ENCODE measurements around the gene PCGF3. TPM values are rescaled to one million over a fixed set of nuclear protein-coding genes. Genes with fewer than 3 reads are reported as not detected.
"Not testable (repeated sequence)": the region's sequence is repeated elsewhere in the genome, so short reads cannot be mapped to it uniquely, and the experiment has no call there.

The PCGF3 gene
- total RNA-seq, 1 donor from 2014 or later: 64.3 TPM

- H3K27me3 Mint-ChIP-seq: no peaks in the 10 kb centered on the region
- no peaks in the 10 kb centered on the region for H3K4me1 Mint-ChIP-seq (ENCODE audit: unreplicated experiment)
- H3K4me3 Mint-ChIP-seq: no peak overlapping the region
- no peak for DNase-seq (ENCODE audit: extremely low spot score, unreplicated experiment)
- TF ChIP-seq CTCF (conservative IDR thresholded peaks at IDR 0.05): no peak
- no peak overlapping the region for H3K27ac Mint-ChIP-seq
- peaks cover 4% of the 10 kb centered on the region for H3K36me3 Mint-ChIP-seq
- no peaks in the 10 kb centered on the region for H3K9me3 Mint-ChIP-seq
Observed at GRCh38 chr4:666436-666810, 39.2 kb upstream of the PCGF3 start.

GRCh38 chr4:666822-667544 lies 38.6 kb upstream of the PCGF3 start:
- no peaks in the 10 kb centered on the region for H3K9me3 Mint-ChIP-seq
- DNase-seq (ENCODE audit: extremely low spot score, unreplicated experiment): no peak
- H3K4me3 Mint-ChIP-seq: no peak overlapping the region
- TF ChIP-seq CTCF (conservative IDR thresholded peaks at IDR 0.05): no peak
- peaks cover 4% of the 10 kb centered on the region for H3K36me3 Mint-ChIP-seq
- no peak overlapping the region for H3K27ac Mint-ChIP-seq
- no peaks in the 10 kb centered on the region for H3K4me1 Mint-ChIP-seq (ENCODE audit: unreplicated experiment)
- no peaks in the 10 kb centered on the region for H3K27me3 Mint-ChIP-seq

- Mint-ChIP-seq H3K4me3 (no peak overlapping the region), H3K4me1 (ENCODE audit: unreplicated experiment) (no peaks in the 10 kb centered on the region), H3K9me3 (no peaks in the 10 kb centered on the region), H3K36me3 (peaks cover 4% of the 10 kb centered on the region), H3K27ac (no peak overlapping the region), H3K27me3 (no peaks in the 10 kb centered on the region)
- no peak for DNase-seq (ENCODE audit: extremely low spot score, unreplicated experiment)
- TF ChIP-seq CTCF (conservative IDR thresholded peaks at IDR 0.05): no peak
Observed at GRCh38 chr4:667545-667925, 38.1 kb upstream of the PCGF3 start.

GRCh38 chr4:668219-668618 lies 37.4 kb upstream of the PCGF3 start:
- not testable (repeated sequence) for H3K4me1 Mint-ChIP-seq (ENCODE audit: unreplicated experiment); H3K9me3 Mint-ChIP-seq; H3K36me3 Mint-ChIP-seq; H3K27ac Mint-ChIP-seq; H3K27me3 Mint-ChIP-seq; DNase-seq (ENCODE audit: extremely low spot score, unreplicated experiment); H3K4me3 Mint-ChIP-seq

- H3K27ac Mint-ChIP-seq; DNase-seq (ENCODE audit: extremely low spot score, unreplicated experiment); H3K4me1 Mint-ChIP-seq (ENCODE audit: unreplicated experiment); H3K9me3 Mint-ChIP-seq; H3K36me3 Mint-ChIP-seq; H3K27me3 Mint-ChIP-seq; H3K4me3 Mint-ChIP-seq: not testable (repeated sequence)
Observed at GRCh38 chr4:669806-670559, 35.6 kb upstream of the PCGF3 start.

- peaks cover 8% of the 10 kb centered on the region for H3K36me3 Mint-ChIP-seq
- no peak overlapping the region for H3K27ac Mint-ChIP-seq
- no peak for DNase-seq (ENCODE audit: extremely low spot score, unreplicated experiment)
- no peak for TF ChIP-seq CTCF (conservative IDR thresholded peaks at IDR 0.05)
- no peaks in the 10 kb centered on the region for H3K9me3 Mint-ChIP-seq
- no peaks in the 10 kb centered on the region for H3K27me3 Mint-ChIP-seq
- H3K4me1 Mint-ChIP-seq (ENCODE audit: unreplicated experiment): peaks cover 5% of the 10 kb centered on the region
- no peak overlapping the region for H3K4me3 Mint-ChIP-seq
Observed at GRCh38 chr4:671769-672168, 33.9 kb upstream of the PCGF3 start.
